ENCODE data around the gene TMEM201.

TMEM201 gene

DNA sequence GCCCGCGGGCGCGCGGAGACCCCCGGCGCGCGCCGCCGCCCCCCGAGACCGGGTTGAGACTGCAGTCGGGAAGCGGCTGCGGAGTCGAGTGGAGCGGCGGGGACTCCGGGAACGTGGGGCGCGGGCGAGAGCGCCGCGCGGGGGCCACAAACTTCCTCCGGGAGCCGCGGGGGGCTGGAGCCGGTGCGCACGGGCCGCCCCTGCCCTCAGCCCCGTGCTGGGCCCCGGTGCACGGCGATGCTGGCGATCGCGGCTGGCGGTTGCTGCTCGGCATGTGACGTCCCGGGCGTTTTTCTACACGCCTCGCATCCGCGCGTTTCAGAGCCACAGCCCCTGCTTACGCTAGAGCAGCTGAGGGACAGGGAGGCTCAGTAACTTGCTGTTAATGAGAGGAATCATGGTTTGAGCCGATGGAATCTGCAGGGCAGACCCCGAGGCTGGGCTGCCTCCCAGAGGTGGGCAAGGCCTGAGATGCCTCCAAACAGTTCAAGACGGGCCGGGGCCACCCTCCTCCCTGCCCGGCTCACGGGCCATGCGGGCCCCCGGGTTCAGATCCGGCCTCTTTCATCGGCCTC is 520 bp downstream of the TMEM201 start:
- Histone ChIP-seq H3K27me3 (ENCODE audit: control insufficient read depth, insufficient read depth, low read length) (no peaks in the 10 kb centered on the region), H3K36me3 (ENCODE audit: control insufficient read depth, insufficient read depth, low read length) (no peaks in the 10 kb centered on the region), H3K4me1 (ENCODE audit: control insufficient read depth, insufficient read depth, low read length) (peaks cover 12% of the 10 kb centered on the region), H3K4me3 (ENCODE audit: low read length) (peak overlapping the region; percentile 85), H3K9ac (ENCODE audit: low read length) (peak overlapping the region; percentile 37), H3K27ac (ENCODE audit: low read depth, low read length) (peak overlapping the region; percentile 53)

DNA sequence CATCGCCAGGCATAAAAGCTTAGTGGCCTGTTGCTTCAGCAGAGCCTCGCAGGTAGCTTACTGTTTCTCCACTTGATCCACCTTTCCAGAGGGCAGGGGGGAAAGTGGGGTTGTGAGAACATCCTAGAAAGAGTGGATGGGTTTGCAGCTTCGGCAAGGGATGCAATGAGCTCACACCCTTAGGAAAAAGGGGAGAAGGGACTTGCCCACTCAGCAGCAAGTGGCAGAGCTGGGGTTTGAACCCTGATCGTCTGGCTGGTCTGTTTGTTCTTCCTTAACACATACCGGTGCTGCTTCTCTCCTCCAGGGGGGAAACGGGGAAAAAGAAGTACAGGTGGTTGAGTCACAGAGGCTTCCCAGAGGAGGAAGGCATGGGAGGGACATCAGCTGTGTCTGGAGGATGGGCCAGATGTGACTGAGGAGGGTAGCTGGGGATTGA is 1.0 kb downstream of the TMEM201 start:
- H3K27ac ChIP-seq (ENCODE audit: low read depth, low read length) = no peak overlapping the region
- peak overlapping the region; percentile 13 for H3K9ac ChIP-seq (ENCODE audit: low read length)
- peaks cover 12% of the 10 kb centered on the region for H3K4me1 ChIP-seq (ENCODE audit: control insufficient read depth, insufficient read depth, low read length)

DNA sequence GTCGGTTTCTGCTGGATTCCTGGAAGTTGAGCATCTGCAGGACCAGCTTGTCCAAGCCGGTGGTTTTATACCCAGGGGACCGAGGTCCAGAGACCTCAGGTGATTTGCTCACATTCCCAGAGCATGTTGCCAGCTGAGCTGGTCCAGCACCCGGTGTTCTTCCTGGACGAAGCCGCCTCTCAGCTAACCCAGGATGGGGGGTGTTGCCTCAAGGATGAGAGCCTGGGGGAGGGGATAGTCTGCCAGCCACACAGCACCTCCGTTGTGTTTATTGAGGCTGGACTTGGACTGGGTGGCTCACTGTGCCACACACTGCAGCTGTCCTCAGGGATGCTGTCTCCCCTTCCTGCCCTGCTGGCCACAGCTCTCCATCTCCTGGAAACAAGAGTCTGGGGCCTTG is 1.5 kb downstream of the TMEM201 start:
- Histone ChIP-seq H3K4me1 (ENCODE audit: control insufficient read depth, insufficient read depth, low read length) (peaks cover 12% of the 10 kb centered on the region), H3K27ac (ENCODE audit: low read depth, low read length) (no peak overlapping the region), H3K4me3 (ENCODE audit: low read length) (peak overlapping the region; percentile 85), H3K9ac (ENCODE audit: low read length) (peak overlapping the region; percentile 13), H3K36me3 (ENCODE audit: control insufficient read depth, insufficient read depth, low read length) (no peaks in the 10 kb centered on the region), H3K27me3 (ENCODE audit: control insufficient read depth, insufficient read depth, low read length) (no peaks in the 10 kb centered on the region)

More for the DNA sequence above, 1.0 kb downstream of the TMEM201 start:
- H3K4me3 ChIP-seq (ENCODE audit: low read length) = peak overlapping the region; percentile 85
- H3K27me3 ChIP-seq (ENCODE audit: control insufficient read depth, insufficient read depth, low read length) = no peaks in the 10 kb centered on the region
- H3K36me3 ChIP-seq (ENCODE audit: control insufficient read depth, insufficient read depth, low read length) = no peaks in the 10 kb centered on the region

DNA sequence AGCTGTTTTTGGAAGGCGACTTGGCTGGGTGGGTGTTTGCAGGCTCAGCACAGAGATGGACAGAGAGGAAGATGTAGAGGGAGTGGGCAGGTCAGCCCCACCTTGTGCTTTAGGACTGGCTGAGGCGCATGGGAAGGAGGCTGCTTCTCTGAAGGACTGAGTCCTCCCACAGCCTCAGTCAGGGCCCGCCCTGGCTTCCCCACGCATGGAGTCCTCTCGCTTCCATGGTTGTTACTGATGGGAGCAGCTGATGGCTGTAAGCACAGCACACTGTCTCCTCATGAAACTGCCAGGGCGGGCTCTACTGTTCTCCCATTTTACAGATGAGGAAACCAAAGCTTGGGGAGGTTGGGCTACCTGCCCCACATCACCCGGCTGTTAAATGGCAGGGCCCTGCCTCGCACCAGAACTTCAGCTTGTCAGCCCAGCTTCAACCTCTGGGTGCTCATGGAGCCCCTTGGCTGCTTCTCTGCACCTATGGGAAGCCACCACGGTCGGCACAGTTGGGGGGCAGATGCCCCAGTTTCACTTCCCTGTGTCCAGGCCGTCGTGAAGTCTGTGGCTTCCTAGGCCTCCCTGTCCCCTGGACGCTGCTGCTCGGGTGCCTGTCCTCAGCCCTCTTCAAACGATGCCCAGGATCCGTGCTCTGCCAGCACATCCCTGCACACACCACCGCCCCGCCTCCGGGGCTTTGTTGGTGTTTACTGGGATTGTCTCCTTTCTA is 2.4 kb downstream of the TMEM201 start:
- Histone ChIP-seq H3K9ac (ENCODE audit: low read length) (no peak overlapping the region), H3K27ac (ENCODE audit: low read depth, low read length) (no peak overlapping the region), H3K27me3 (ENCODE audit: control insufficient read depth, insufficient read depth, low read length) (no peaks in the 10 kb centered on the region), H3K4me3 (ENCODE audit: low read length) (no peak overlapping the region), H3K36me3 (ENCODE audit: control insufficient read depth, insufficient read depth, low read length) (no peaks in the 10 kb centered on the region), H3K4me1 (ENCODE audit: control insufficient read depth, insufficient read depth, low read length) (peaks cover 12% of the 10 kb centered on the region)

DNA sequence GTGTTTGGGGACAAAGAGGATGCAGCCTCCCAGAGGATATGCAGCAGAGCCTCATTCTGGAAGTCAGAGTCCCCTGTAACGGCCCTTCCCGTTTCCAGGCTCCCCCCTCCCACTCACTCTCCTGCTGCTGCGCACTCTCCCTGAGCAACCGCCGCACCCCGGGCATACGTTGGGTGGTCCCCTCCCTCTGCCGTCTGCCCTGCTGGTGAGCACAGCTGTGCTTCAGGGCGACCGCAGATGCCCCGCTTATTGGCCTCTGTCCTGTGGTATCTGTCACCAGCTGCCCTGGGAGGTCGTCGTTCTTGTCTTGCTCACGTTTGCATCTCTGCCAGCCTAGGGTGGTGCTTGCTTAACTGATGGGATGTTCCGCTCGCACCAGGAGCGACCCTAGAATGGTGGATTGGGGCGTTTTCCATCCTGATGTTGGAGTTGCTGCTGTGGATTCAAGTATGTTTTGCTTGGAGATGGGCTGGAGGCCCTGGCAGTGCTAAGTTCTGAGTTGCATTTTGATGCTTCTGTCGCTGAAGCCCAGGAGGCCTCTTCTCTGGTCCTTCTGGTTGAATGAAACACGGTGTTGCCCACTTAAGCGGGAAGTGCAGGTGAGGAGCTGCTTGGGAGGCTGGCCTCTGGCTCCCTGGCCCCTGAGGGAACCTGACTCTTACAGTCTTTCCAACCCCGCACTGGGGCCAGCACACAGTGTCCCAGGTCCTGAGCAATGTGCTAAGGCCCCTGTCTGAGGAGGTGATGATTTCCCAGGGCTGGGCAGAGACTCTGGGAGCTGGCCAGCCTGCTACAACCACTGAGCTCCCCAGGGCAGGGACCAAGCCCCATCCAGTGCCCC is 3.2 kb downstream of the TMEM201 start:
- Histone ChIP-seq H3K4me3 (ENCODE audit: low read length) (no peak overlapping the region), H3K36me3 (ENCODE audit: control insufficient read depth, insufficient read depth, low read length) (no peaks in the 10 kb centered on the region), H3K27ac (ENCODE audit: low read depth, low read length) (no peak overlapping the region), H3K4me1 (ENCODE audit: control insufficient read depth, insufficient read depth, low read length) (peaks cover 12% of the 10 kb centered on the region), H3K27me3 (ENCODE audit: control insufficient read depth, insufficient read depth, low read length) (no peaks in the 10 kb centered on the region), H3K9ac (ENCODE audit: low read length) (no peak overlapping the region)

DNA sequence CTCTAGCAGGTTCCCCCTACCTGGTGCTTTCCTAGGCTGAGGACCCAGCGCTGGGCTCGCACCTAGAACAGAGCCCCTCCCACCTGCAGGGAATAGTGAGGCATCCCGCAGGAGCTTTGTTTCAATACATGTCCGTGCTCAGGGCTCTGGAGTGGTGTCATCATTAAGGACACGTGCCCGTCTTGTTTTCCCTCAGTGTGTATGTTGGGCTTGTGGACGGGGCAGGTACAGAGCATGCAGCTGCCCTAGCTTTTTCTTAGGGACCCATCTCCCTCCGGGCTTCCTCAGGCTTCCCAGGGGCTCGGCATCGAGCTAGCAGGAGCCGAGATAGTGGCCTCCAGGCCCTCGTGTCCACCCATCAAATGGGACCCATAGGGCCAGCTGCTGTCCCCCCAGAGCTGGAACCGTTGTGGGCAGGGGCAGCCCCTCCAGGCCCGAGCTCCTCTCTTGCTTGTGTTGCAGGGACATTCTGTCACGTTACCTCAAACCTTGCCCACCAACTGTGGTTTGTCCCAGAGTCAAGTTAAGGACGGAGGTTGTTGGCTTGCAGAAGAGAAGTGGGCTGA is 3.9 kb downstream of the TMEM201 start:
- no peaks in the 10 kb centered on the region for H3K36me3 ChIP-seq (ENCODE audit: control insufficient read depth, insufficient read depth, low read length)
- H3K9ac ChIP-seq (ENCODE audit: low read length) = no peak overlapping the region
- no peaks in the 10 kb centered on the region for H3K27me3 ChIP-seq (ENCODE audit: control insufficient read depth, insufficient read depth, low read length)
- H3K4me3 ChIP-seq (ENCODE audit: low read length) = peak overlapping the region; percentile 9
- H3K27ac ChIP-seq (ENCODE audit: low read depth, low read length) = no peak overlapping the region
- H3K4me1 ChIP-seq (ENCODE audit: control insufficient read depth, insufficient read depth, low read length) = peaks cover 12% of the 10 kb centered on the region

DNA sequence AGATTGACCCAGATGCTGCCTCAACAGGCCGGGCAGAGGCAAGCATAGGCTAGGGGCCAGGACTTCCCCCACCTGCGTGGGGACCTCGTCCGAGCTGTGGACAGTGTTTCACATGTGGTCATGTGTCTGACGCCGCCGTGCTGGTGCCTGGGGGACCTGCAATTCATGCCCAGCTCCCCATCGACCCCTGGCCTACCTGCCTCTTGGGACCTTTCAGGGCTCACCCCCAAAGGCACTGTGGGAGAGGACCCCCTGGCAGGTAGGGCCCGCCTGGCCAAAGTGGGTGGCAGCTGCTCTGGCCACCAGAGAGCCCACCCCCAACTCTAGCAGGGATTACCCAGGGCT is 4.4 kb downstream of the TMEM201 start:
- Histone ChIP-seq H3K4me1 (ENCODE audit: control insufficient read depth, insufficient read depth, low read length) (peaks cover 12% of the 10 kb centered on the region), H3K9ac (ENCODE audit: low read length) (no peak overlapping the region), H3K27ac (ENCODE audit: low read depth, low read length) (no peak overlapping the region), H3K36me3 (ENCODE audit: control insufficient read depth, insufficient read depth, low read length) (no peaks in the 10 kb centered on the region), H3K4me3 (ENCODE audit: low read length) (peak overlapping the region; percentile 9), H3K27me3 (ENCODE audit: control insufficient read depth, insufficient read depth, low read length) (no peaks in the 10 kb centered on the region)

DNA sequence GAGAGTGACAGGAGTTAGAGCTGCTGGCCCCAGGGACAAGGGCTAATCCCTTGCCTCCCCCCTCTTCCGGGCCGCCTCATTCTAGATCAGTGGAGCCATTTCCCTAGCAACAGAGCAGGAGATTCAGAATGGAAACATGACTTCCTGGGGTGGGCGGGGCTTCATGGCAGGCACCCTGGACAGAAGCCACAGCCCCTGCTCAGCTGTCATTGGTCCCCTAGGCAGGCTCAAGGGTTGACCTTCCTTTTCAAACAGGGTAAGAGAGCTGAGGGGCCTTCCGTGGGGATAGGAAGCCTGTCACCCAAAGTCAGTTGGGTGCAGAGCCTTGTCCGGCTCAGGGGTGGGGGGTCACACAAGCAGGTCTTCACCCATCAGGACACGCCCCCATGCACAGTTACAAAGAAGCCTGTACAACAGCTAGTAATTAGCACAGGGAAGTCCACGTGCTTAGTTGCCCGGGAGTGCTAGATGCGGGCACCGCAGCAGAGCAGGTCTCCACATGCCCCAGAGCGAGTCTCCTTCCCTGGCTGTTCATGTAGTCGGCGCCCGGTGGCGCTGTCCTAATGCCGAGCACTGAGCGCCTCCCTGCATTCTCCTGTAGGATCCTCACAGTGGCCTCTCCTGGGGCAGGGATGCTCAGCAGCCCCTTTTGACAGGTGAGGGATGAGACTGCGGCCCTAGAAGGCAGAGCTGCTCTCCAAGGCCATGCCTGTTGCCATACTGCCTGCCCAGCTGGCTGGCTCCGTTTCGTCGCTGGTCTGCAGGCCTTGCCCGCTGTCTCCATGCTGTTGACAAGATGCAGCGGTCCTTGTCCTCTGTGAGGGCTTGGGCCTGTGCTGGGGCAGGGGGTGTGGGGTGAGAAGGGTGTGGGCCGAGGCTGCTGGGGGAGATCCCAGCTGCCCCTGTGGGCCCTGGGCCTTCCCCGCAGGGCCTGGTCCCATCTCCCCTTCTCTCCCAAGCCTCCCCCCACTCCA is 5.1 kb downstream of the TMEM201 start:
- H3K4me1 ChIP-seq (ENCODE audit: control insufficient read depth, insufficient read depth, low read length) = peaks cover 12% of the 10 kb centered on the region
- H3K27me3 ChIP-seq (ENCODE audit: control insufficient read depth, insufficient read depth, low read length) = no peaks in the 10 kb centered on the region
- H3K27ac ChIP-seq (ENCODE audit: low read depth, low read length) = no peak overlapping the region
- H3K9ac ChIP-seq (ENCODE audit: low read length) = no peak overlapping the region
- no peaks in the 10 kb centered on the region for H3K36me3 ChIP-seq (ENCODE audit: control insufficient read depth, insufficient read depth, low read length)
- peak overlapping the region; percentile 9 for H3K4me3 ChIP-seq (ENCODE audit: low read length)

DNA sequence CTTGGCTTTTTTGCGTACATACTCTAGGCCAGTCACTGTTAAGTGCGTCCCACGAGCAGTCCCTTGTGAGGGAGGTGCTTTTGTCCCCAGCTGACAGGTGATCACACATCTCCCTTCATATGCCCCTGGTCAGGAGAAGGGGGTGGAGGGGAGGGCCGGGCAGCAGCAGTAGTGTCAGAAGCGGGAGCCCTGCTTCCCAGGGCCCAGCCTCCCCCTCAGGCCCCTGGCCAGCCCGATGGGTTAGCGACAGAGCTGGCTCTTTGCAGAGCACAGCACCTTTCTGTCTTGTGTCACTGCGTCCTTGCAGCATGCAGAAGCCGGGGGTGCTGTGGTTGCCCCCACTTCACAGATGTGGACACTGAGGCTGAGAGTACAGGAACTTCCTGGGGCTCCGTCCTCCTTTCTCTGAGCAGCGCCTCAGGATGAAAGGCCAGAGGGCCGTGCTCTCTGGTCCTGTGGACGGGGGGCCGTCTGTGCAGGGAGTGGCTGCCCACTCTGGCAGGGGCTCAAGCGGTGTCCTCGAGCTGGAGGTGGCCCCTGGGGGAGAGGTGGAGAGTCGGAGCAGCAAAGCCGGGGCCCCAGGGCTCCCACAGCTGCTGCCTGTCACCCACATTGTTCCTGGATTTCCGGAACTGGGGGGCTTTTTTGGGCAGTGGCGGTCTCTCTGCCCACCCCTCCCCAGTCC is 5.9 kb downstream of the TMEM201 start:
- no peak overlapping the region for H3K9ac ChIP-seq (ENCODE audit: low read length)
- no peaks in the 10 kb centered on the region for H3K27me3 ChIP-seq (ENCODE audit: control insufficient read depth, insufficient read depth, low read length)
- H3K4me1 ChIP-seq (ENCODE audit: control insufficient read depth, insufficient read depth, low read length) = peaks cover 9% of the 10 kb centered on the region
- no peaks in the 10 kb centered on the region for H3K36me3 ChIP-seq (ENCODE audit: control insufficient read depth, insufficient read depth, low read length)
- H3K27ac ChIP-seq (ENCODE audit: low read depth, low read length) = no peak overlapping the region
- no peak overlapping the region for H3K4me3 ChIP-seq (ENCODE audit: low read length)

DNA sequence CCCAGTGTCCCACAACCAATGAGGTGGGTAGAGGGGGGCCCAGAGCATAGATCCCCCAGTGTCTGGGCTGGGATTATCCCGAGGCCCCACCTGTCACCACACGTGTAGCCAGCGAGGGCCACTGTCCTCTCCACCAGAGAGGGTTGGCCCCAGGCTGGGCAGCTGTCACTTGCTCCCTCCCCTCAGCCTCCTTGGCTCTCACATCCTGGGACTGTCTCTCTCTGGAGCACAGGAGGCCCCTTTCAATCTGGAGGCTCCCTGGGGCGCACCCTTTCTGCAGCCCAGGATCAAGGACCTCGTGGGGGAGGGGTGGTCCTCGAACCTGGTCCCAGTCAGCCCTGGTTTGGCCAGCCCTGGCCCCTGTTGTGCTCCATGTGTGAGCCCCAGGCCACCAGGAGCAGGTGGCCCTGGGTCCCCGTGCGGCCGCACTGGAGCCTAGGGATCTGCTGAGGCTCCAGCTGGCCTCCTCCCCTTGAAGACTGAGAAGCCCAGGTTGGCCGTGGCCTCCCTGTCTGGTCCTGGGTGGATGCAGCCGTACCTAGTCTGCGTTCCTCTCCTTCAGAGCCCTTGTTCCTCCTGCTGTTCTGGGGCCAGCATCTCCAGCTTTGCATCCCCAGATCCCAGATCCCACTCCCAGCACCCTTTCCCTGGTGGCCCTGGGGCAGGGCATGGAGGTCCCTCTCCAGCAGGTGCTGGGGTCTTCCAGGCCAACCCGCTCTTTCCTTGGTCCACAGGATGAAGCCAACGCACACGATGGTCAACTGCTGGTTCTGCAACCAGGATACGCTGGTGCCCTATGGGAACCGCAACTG is 6.7 kb downstream of the TMEM201 start:
- H3K9ac ChIP-seq (ENCODE audit: low read length) = no peak overlapping the region
- no peak overlapping the region for H3K4me3 ChIP-seq (ENCODE audit: low read length)
- no peaks in the 10 kb centered on the region for H3K27me3 ChIP-seq (ENCODE audit: control insufficient read depth, insufficient read depth, low read length)
- no peaks in the 10 kb centered on the region for H3K36me3 ChIP-seq (ENCODE audit: control insufficient read depth, insufficient read depth, low read length)
- peaks cover 4% of the 10 kb centered on the region for H3K4me1 ChIP-seq (ENCODE audit: control insufficient read depth, insufficient read depth, low read length)
- H3K27ac ChIP-seq (ENCODE audit: low read depth, low read length) = no peak overlapping the region

DNA sequence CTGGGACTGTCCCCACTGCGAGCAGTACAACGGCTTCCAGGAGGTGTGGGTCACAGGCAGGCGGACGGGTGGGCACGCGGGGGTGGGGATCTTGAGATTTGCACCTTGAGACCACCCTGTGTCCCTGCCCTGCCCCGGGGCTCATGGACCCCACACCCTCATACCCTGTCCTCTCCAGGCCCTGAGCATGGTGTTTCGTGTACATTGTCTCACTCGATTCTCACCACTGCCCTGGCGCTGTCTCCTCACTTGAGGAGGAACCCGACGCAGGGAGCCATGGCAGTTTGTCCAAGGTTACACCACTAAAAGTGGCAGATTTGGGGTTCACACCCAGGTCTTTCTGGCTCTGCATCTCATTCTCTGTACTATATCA is 7.2 kb downstream of the TMEM201 start:
- Histone ChIP-seq H3K27ac (ENCODE audit: low read depth, low read length) (no peak overlapping the region), H3K9ac (ENCODE audit: low read length) (no peak overlapping the region), H3K4me3 (ENCODE audit: low read length) (no peak overlapping the region), H3K36me3 (ENCODE audit: control insufficient read depth, insufficient read depth, low read length) (peaks cover under 1% of the 10 kb centered on the region), H3K27me3 (ENCODE audit: control insufficient read depth, insufficient read depth, low read length) (no peaks in the 10 kb centered on the region), H3K4me1 (ENCODE audit: control insufficient read depth, insufficient read depth, low read length) (peaks cover 4% of the 10 kb centered on the region)

Data from rectal smooth muscle tissue (tissue), 1 donor.